HL-60/S4 treated with retinoic acid at 250 ng/mL for 4 days and 3 days (cell line): ENCODE measurements around the gene CALHM4.
"Not testable (repeated sequence)": the region's sequence is repeated elsewhere in the genome, so short reads cannot be mapped to it uniquely, and the experiment has no call there.

Experiments used
- in situ Hi-C: fragments of 300-500 bp; cut with MboI; formaldehyde crosslinking; loops from 2 replicates; pipeline ENCODE4 v1.7.0; 2022; ENCODE audit warnings: low sequenced_read_pairs

The CALHM4 gene

GRCh38 chr6:116571683-116572000, 18.1 kb downstream of the CALHM4 start:
- in situ Hi-C loops: no loop called here

DNA sequence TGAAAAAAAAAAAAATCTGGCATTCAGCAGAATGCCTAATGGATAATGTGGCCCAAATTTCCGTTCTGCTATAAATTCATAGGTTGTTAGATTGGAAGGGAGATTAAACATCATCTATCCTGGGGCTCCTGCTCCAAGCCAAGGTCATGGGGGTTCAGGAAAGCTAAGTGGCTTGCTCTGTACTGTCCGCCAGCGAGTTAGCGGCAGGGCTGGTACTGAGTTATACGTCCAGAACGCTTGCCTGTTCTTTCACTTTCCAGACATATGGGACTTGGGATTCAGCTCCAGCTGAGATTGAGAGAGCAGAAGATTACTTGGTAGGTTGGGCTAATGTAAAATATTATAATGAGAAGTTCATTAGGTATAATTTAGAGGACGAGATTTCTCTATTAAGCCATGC, 18.6 kb downstream of the CALHM4 start:
- in situ Hi-C loops: no loop called here

- in situ Hi-C loops: no loop called here
Observed at GRCh38 chr6:116575227-116575626, 21.7 kb downstream of the CALHM4 start.

DNA sequence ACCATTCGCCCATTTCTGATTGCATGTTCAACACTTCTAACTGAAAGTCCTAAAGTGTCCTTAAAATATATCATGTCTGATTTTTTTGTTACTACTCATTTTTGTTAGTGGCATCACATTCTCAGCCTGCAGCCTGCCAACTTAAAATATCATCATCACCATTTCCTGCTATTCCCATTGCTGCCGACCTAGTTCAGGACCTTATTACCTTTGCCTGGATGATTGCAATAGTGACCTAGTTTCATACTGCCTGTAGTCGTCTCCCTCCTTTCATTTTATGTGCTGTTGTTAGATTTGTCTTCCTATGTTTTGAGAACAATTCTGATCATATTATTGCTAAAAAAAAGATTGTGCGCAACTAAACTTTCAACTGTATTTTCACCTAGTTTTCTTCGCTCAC, 23.9 kb downstream of the CALHM4 start:
- in situ Hi-C loops: no loop called here

GRCh38 chr6:116578335-116578734, 24.8 kb downstream of the CALHM4 start:
- in situ Hi-C loops: no loop called here

DNA sequence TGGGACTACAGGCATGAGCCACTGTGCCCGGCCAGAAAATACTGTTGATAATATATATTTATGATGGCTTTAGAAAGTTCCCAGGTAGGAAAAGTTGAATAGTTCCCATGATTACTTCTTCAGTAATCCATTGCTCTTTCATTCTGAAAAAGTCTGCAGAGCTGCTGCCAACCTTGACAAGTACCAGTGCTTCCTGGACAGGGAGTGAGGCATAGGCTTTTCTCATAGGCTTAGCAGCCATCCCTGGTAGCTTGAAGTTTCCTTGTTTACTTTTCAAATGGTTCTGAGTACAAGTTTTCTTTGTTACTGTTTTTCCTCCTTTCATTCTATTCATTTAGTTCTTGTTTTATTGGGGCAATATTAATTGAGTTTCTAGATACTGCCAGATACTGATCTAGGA, 25.6 kb downstream of the CALHM4 start:
- in situ Hi-C loops: no loop called here

DNA sequence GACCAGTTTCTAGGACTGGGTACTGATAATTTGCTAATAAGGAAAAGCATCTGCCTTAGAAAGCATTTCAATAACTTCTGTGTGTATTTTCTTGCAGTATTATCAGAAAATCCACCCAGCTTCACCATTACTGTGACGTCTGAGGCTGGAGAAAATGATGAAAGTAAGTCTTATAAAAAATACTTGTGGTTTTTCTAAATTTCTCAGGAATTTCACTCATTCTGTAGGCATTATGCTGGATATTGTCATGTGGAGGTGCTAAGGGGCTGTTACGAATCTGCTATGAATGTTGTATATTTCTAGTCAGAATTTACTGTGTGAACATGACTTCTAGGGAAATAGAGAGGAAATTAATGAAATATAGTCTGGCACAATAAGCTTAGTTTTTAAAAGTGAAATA, 26.6 kb downstream of the CALHM4 start:
- in situ Hi-C loops: no loop called here

GRCh38 chr6:116586276-116586675, 32.7 kb downstream of the CALHM4 start:
- in situ Hi-C loops: no loop called here

DNA sequence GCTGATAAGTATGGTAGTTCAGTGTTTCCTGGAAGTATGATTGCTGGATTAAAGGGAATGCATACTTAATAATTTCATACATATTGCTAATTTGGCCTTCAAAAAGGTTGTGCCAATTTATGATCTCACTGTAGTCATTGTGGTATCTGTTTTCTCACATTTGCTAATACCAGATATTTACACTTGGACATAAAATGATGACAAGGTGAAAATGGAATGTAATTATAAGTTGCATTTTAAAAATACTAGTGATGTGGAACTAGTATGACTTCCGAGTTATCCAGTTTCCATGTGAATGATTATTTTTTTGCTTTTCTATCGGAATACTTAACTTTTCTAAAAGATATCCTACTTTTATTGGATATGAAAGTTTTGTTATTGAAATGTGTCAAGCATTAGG, 33.2 kb downstream of the CALHM4 start:
- in situ Hi-C loops: no loop called here

- in situ Hi-C loops: no loop called here
Observed at GRCh38 chr6:116595247-116595646, 41.7 kb downstream of the CALHM4 start.

DNA sequence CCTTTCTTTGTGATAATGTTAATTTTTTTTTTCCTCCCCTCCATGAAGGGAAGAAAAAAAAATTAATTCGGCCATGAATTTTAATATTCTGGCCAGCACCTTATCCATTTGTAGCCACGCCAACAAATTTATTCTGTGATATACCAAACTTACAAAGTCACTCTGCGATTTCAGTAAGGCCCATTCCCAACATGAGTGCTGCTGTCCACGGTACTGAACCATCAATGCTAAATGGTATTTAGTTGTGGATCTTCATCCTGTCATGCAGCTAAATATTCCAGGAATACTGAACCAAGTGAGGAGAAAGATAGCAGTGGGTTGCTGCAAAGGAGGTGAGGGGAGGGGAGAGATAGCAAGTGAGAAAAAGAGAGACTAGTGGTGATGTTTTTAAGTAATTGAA, 43.3 kb downstream of the CALHM4 start:
- in situ Hi-C loops: no loop called here

- in situ Hi-C loops: not testable (repeated sequence)
Observed at GRCh38 chr6:116603916-116604315, 50.4 kb downstream of the CALHM4 start.

GRCh38 chr6:116604868-116605267, 51.3 kb downstream of the CALHM4 start:
- in situ Hi-C loops: not testable (repeated sequence)

GRCh38 chr6:116605935-116606334, 52.4 kb downstream of the CALHM4 start:
- in situ Hi-C loops: no loop called here
